ENCODE data around the gene SNORC. TPM values are rescaled to one million over a fixed set of nuclear protein-coding genes. Genes with fewer than 3 reads are reported as not detected.
"Not testable (repeated sequence)": the region's sequence is repeated elsewhere in the genome, so short reads cannot be mapped to it uniquely, and the experiment has no call there.

SNORC gene
- total and polyA plus RNA-seq, 4 donors: 2.4 to 12.3 (median 6.6) TPM

GRCh38 chr2:232850039-232850438, 20.0 kb upstream of the SNORC start:
- Histone ChIP-seq H3K27ac (ENCODE audit: low read depth in 1 of 2, low read length in 2 of 2) (no peak overlapping the region), H3K4me3 (ENCODE audit: low read depth in 1 of 3, low read length in 3 of 3) (no peak overlapping the region), H3K9me3 (ENCODE audit: control insufficient read depth in 4 of 4, low read length in 3 of 4) (no peaks in the 10 kb centered on the region), H3K27me3 (ENCODE audit: control insufficient read depth in 4 of 4, insufficient read depth in 4 of 4, low read length in 3 of 4) (no peaks in the 10 kb centered on the region), H3K36me3 (ENCODE audit: control insufficient read depth in 4 of 4, insufficient read depth in 3 of 4, low read depth in 1 of 4, low read length in 3 of 4) (peaks cover 3 to 56% (median 34%) of the 10 kb centered on the region in 4 donors), H3K9ac (ENCODE audit: low read depth in 1 of 2, low read length in 2 of 2) (no peak overlapping the region), H3K4me1 (ENCODE audit: control insufficient read depth in 4 of 4, insufficient read depth in 4 of 4, low read length in 3 of 4) (peaks cover 1 to 28% (median 14%) of the 10 kb centered on the region in 4 donors)
- DNase-seq (ENCODE audit: low spot score): no peak
- TF ChIP-seq TAF1 (conservative IDR thresholded peaks at IDR 0.05): no peak
- TF ChIP-seq SP1 (IDR thresholded peaks at IDR 0.05): no peak
- no peak for TF ChIP-seq ATF3 (IDR thresholded peaks at IDR 0.05)
- TF ChIP-seq NR2F2 (IDR thresholded peaks at IDR 0.05): no peak
- TF ChIP-seq HNF4G (IDR thresholded peaks at IDR 0.05): no peak
- no peak for TF ChIP-seq ZBTB33 (IDR thresholded peaks at IDR 0.05)
- no peak for TF ChIP-seq REST (IDR thresholded peaks at IDR 0.05)
- TF ChIP-seq HNF4A (conservative IDR thresholded peaks at IDR 0.05): no peak
- WGBS: 90% methylated on average over 3 of the region's 3 CpGs

- peaks cover 3 to 42% (median 30%) of the 10 kb centered on the region in 4 donors for H3K36me3 ChIP-seq (ENCODE audit: control insufficient read depth in 4 of 4, insufficient read depth in 3 of 4, low read depth in 1 of 4, low read length in 3 of 4)
- 97% methylated on average over 11 of the region's 11 CpGs for WGBS
- H3K27ac ChIP-seq (ENCODE audit: low read depth in 1 of 2, low read length in 2 of 2); H3K27me3 ChIP-seq (ENCODE audit: control insufficient read depth in 4 of 4, insufficient read depth in 4 of 4, low read length in 3 of 4); H3K4me3 ChIP-seq (ENCODE audit: low read depth in 1 of 3, low read length in 3 of 3); H3K9ac ChIP-seq (ENCODE audit: low read depth in 1 of 2, low read length in 2 of 2); H3K9me3 ChIP-seq (ENCODE audit: control insufficient read depth in 4 of 4, low read length in 3 of 4); DNase-seq (ENCODE audit: low spot score): not testable (repeated sequence)
- peaks cover 3 to 35% (median 22%) of the 10 kb centered on the region in 4 donors for H3K4me1 ChIP-seq (ENCODE audit: control insufficient read depth in 4 of 4, insufficient read depth in 4 of 4, low read length in 3 of 4)
Observed at GRCh38 chr2:232852081-232852480, 18.0 kb upstream of the SNORC start.

- TF ChIP-seq REST (IDR thresholded peaks at IDR 0.05) (no peak), JUND (IDR thresholded peaks at IDR 0.05) (no peak), TAF1 (conservative IDR thresholded peaks at IDR 0.05) (no peak), HNF4A (conservative IDR thresholded peaks at IDR 0.05) (no peak), CTCF (IDR thresholded peaks at IDR 0.05; ENCODE audit: low read depth, low read length, missing input control) (no peak), FOXA2 (IDR thresholded peaks at IDR 0.05) (no peak), RXRA (IDR thresholded peaks at IDR 0.05) (no peak), FOXA1 (IDR thresholded peaks at IDR 0.05) (no peak), NR2F2 (IDR thresholded peaks at IDR 0.05) (no peak), YY1 (IDR thresholded peaks at IDR 0.05) (no peak), EGR1 (IDR thresholded peaks at IDR 0.05; ENCODE audit: low read depth in 2 of 2) (no peak), MAX (IDR thresholded peaks at IDR 0.05) (no peak), ATF3 (IDR thresholded peaks at IDR 0.05) (no peak), SP1 (IDR thresholded peaks at IDR 0.05) (no peak)
- Histone ChIP-seq H3K4me1 (ENCODE audit: control insufficient read depth in 4 of 4, insufficient read depth in 4 of 4, low read length in 3 of 4) (peaks cover 3 to 41% (median 27%) of the 10 kb centered on the region in 4 donors), H3K27ac (ENCODE audit: low read depth in 1 of 2, low read length in 2 of 2) (no peak overlapping the region), H3K9ac (ENCODE audit: low read depth in 1 of 2, low read length in 2 of 2) (no peak overlapping the region), H3K27me3 (ENCODE audit: control insufficient read depth in 4 of 4, insufficient read depth in 4 of 4, low read length in 3 of 4) (no peaks in the 10 kb centered on the region), H3K4me3 (ENCODE audit: low read depth in 1 of 3, low read length in 3 of 3) (no peak overlapping the region), H3K36me3 (ENCODE audit: control insufficient read depth in 4 of 4, insufficient read depth in 3 of 4, low read depth in 1 of 4, low read length in 3 of 4) (peaks cover 3 to 37% (median 27%) of the 10 kb centered on the region in 4 donors), H3K9me3 (ENCODE audit: control insufficient read depth in 4 of 4, low read length in 3 of 4) (no peaks in the 10 kb centered on the region)
- DNase-seq (ENCODE audit: low spot score): no peak
- WGBS: 40% methylated on average over 2 of the region's 2 CpGs
Observed at GRCh38 chr2:232852676-232853075, 17.4 kb upstream of the SNORC start.

All from liver (tissue), 9 donors.